Suprapubic skin (tissue), 4 donors: Measurements from ENCODE around the gene MAP4K3. TPM values are rescaled to one million over a fixed set of nuclear protein-coding genes. Genes with fewer than 3 reads are reported as not detected.
A peak's percentile ranks its signal among the peaks of the same experiment; 100 is the strongest.

Source experiments
- DNase-seq, 2 donors: peaks; one replicate each; pipeline ENCODE4 v3.0.0-alpha.2; 2019; ENCODE audit warnings: low spot score in 2 of 2
- H3K27ac ChIP-seq: fragments of 200-600 bp; sonication (generic); one replicate; pipeline ENCODE4 v1.5.1; 2019
- H3K27me3 ChIP-seq: fragments of 200-600 bp; sonication (generic); one replicate; pipeline ENCODE4 v1.5.1; 2019
- H3K36me3 ChIP-seq: fragments of 200-600 bp; sonication (generic); one replicate; pipeline ENCODE4 v1.5.1; 2019
- H3K4me1 ChIP-seq: fragments of 200-600 bp; sonication (generic); one replicate; pipeline ENCODE4 v1.5.1; 2019
- H3K4me3 ChIP-seq: fragments of 200-600 bp; sonication (generic); one replicate; pipeline ENCODE4 v1.5.1; 2019; ENCODE audit warnings: mild to moderate bottlenecking
- H3K9me3 ChIP-seq: fragments of 200-600 bp; sonication (generic); one replicate; pipeline ENCODE4 v1.5.1; 2019
- CTCF ChIP-seq, 2 donors: fragments of 200-600 bp in 1 of 2; fragments of 450-650 bp in 1 of 2; sonication (generic) in 1 of 2; IDR thresholded peaks; one replicate each; pipeline ENCODE4 v1.5.1; 2016 to 2019; ENCODE audit warnings: antibody characterized with exemption in 2 of 2, mild to moderate bottlenecking in 1 of 2, moderate library complexity in 1 of 2
- EP300 ChIP-seq: sonication (generic); formaldehyde crosslinking; IDR thresholded peaks from one replicate; pipeline ENCODE4 v1.6.1; 2017; ENCODE audit warnings: antibody characterized with exemption
- POLR2A ChIP-seq, 2 donors: fragments of 450-650 bp; IDR thresholded peaks; one replicate each; pipeline ENCODE4 v1.6.1; 2017; ENCODE audit warnings: antibody characterized with exemption in 2 of 2, mild to moderate bottlenecking in 2 of 2, moderate library complexity in 2 of 2
- POLR2AphosphoS5 ChIP-seq, 3 donors: sonication (generic); formaldehyde crosslinking; IDR thresholded peaks; one replicate each; pipeline ENCODE4 v1.6.1; 2017; ENCODE audit warnings: antibody characterized with exemption in 3 of 3
- WGBS: methylation state at CpG from one replicate; pipeline ENCODE4 v1.1.5; 2018; 5-methylcytosine and 5-hydroxymethylcytosine counted together
- total RNA-seq, 4 donors: library from RNA; depleted of rRNA; stranded (reverse); fragments of >200 nt; gene quantifications; one replicate each; pipeline ENCODE4 v1.1.0, GENCODE V29; 2016

The MAP4K3 gene
- 10 to 100 TPM; 26.3 to 59.9 (median 37.8) TPM for total RNA-seq

GRCh38 chr2:39436592-39437521, at the start of gene MAP4K3:
MAP4K3 (minus strand) TSS chr2:39437285; CDS start chr2:39436987, 298 bp downstream.
- no peaks in the 10 kb centered on the region for H3K27me3 ChIP-seq
- under 1% methylated on average over 21 of the region's 109 CpGs for WGBS
- no peaks in the 10 kb centered on the region for H3K36me3 ChIP-seq
- peak within 1 kb of the TSS; percentile 64 for H3K4me3 ChIP-seq
- peak within 1 kb of the TSS; percentile 89 for H3K27ac ChIP-seq
- H3K9me3 ChIP-seq = no peaks in the 10 kb centered on the region
- H3K4me1 ChIP-seq = peaks cover 61% of the 10 kb centered on the region
- DNase-seq = peak; percentile 95
- no peak for TF ChIP-seq CTCF (IDR thresholded peaks at IDR 0.05)
- peak in 1 of 3 donors; percentile 1 for TF ChIP-seq POLR2AphosphoS5 (IDR thresholded peaks at IDR 0.05)
- peak in 1 of 2 donors; percentile 77 for TF ChIP-seq POLR2A (IDR thresholded peaks at IDR 0.05)

DNA sequence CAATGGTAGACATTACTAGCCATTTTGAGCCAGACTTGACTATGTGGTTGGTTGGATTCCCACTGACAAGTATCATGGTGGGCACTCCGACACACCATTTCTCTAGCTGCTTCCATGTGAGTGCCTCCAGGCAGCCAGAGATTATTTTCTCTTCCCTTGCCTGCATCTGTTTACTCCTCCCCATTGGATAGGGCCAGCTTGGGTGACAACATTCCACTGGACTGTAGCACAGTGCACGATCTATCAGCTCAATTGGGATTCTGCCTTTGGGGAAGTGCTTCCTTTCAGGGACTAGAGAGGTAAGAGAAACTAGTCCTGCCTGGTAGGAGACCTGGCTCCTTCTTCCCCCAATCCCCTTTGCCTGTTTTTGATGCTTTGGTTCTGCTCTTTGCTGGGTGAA, 49.0 kb upstream of the MAP4K3 start:
- no peak overlapping the region for H3K4me3 ChIP-seq
- no peaks in the 10 kb centered on the region for H3K9me3 ChIP-seq
- H3K27me3 ChIP-seq = no peaks in the 10 kb centered on the region
- no peaks in the 10 kb centered on the region for H3K36me3 ChIP-seq
- H3K4me1 ChIP-seq = no peaks in the 10 kb centered on the region
- no peak overlapping the region for H3K27ac ChIP-seq
- DNase-seq = no peak
- TF ChIP-seq POLR2AphosphoS5 (IDR thresholded peaks at IDR 0.05) (no peak), CTCF (IDR thresholded peaks at IDR 0.05) (no peak), POLR2A (IDR thresholded peaks at IDR 0.05) (no peak), EP300 (no peak)
- 93% methylated on average over 2 of the region's 2 CpGs for WGBS

DNA sequence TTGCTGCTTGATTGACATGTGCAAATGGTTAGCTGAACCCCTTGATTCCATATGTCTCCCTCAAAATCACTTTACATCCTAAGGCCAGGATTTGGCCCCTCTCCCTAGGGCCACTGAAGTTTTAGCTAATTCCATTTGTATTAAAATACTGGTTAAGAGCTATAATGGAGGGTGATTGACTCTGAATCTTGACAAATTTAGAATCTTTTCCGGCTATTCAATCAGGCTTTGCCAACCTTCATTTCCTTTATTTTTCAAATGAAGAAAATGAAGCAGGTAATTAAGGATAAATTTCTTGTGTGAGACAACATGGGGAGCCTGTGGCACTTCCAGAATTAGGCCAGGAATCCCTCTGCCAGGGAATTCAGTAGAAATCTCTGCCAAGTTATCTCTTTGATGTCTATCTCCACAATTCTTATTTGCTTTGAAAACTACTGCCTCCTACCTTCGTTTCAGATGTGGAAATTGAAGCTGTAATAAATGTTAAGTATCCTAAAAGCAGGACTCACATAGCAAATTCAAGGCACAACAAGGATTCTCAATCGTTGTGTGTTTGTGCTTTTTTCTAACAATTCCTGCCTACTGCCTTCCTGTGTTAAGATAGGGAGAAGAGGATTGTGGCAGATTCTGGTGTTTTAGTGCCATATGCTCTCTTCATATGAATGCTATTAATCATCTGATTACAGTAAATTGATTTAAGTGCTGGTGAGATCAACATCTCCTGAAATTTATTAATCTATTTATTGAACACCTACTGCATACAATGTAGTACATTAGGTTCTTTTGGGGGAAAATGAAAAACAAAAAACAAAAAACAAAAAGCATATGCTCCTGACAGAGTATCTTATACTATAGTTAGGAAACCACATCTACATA, 47.8 kb upstream of the MAP4K3 start:
- TF ChIP-seq EP300 = no peak
- no peak for TF ChIP-seq POLR2AphosphoS5 (IDR thresholded peaks at IDR 0.05)
- no peak for TF ChIP-seq CTCF (IDR thresholded peaks at IDR 0.05)
- no peak for TF ChIP-seq POLR2A (IDR thresholded peaks at IDR 0.05)
- WGBS = 34% methylated on average over 3 of the region's 3 CpGs
- Histone ChIP-seq H3K36me3 (no peaks in the 10 kb centered on the region), H3K27ac (no peak overlapping the region), H3K27me3 (no peaks in the 10 kb centered on the region), H3K4me3 (no peak overlapping the region), H3K9me3 (no peaks in the 10 kb centered on the region), H3K4me1 (no peaks in the 10 kb centered on the region)
- no peak for DNase-seq

DNA sequence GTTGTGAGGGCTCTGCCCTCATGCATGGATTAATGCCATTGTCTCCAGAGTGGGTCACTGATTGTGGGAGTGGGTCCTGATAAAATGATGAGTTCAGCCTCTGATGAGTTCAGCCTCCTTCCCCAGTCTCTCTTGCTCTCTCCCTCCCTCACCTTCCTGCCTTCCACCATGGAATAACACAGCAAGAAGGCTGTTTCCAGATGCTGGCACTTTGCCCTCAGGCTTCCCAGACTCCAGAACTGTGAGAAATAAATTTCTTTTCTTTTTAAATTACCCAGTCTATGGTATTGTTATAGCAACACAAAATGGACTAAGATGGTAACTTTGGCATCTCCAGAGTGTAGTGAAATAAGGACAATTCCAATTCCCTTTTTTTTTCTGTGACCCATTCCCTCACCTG, 47.1 kb upstream of the MAP4K3 start:
- H3K27ac ChIP-seq = no peak overlapping the region
- no peaks in the 10 kb centered on the region for H3K4me1 ChIP-seq
- no peak for DNase-seq
- no peak overlapping the region for H3K4me3 ChIP-seq
- no peaks in the 10 kb centered on the region for H3K27me3 ChIP-seq
- no peaks in the 10 kb centered on the region for H3K9me3 ChIP-seq
- TF ChIP-seq POLR2A (IDR thresholded peaks at IDR 0.05) (no peak), CTCF (IDR thresholded peaks at IDR 0.05) (no peak), EP300 (no peak), POLR2AphosphoS5 (IDR thresholded peaks at IDR 0.05) (no peak)
- H3K36me3 ChIP-seq = no peaks in the 10 kb centered on the region

DNA sequence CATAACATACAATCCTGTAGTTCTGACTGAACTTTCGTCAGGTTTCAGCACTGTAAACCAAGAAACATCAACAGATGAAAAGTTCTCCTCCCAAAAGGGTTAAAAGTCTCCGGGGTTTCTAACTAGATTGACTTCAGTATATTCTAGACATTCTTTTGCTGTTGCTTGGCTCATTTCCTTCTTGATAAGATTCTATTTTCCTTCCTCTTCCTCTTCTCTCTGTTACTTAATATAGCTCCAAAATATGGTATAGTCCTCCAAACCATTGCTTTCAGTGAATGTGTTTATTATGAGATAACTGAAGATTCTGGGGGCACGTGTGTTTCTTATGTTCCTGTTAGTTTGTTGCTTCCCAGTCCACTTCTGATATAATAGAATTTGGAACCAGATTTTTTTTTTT, 46.4 kb upstream of the MAP4K3 start:
- WGBS = 63% methylated on average over 3 of the region's 3 CpGs

More for the DNA sequence above, 46.4 kb upstream of the MAP4K3 start:
- H3K27ac ChIP-seq = no peak overlapping the region
- no peaks in the 10 kb centered on the region for H3K36me3 ChIP-seq
- H3K4me3 ChIP-seq = no peak overlapping the region
- no peaks in the 10 kb centered on the region for H3K4me1 ChIP-seq
- DNase-seq = no peak
- no peaks in the 10 kb centered on the region for H3K27me3 ChIP-seq
- no peaks in the 10 kb centered on the region for H3K9me3 ChIP-seq
- no peak for TF ChIP-seq EP300
- no peak for TF ChIP-seq POLR2AphosphoS5 (IDR thresholded peaks at IDR 0.05)
- no peak for TF ChIP-seq POLR2A (IDR thresholded peaks at IDR 0.05)
- no peak for TF ChIP-seq CTCF (IDR thresholded peaks at IDR 0.05)
